GM12878 (cell line): ENCODE results near the gene DPP9. TPM values are rescaled to one million over a fixed set of nuclear protein-coding genes. Genes with fewer than 3 reads are reported as not detected.
A peak's percentile ranks its signal among the peaks of the same experiment; 100 is the strongest.

ENCODE experiments used
- ATF7 ChIP-seq: fragments of 450-650 bp; IDR thresholded peaks from 2 replicates; pipeline ENCODE4 v1.6.1; 2016; ENCODE audit warnings: low read depth, mild to moderate bottlenecking
- BRCA1 ChIP-seq: IDR thresholded peaks from 2 replicates; pipeline ENCODE4 v1.6.1; 2011; ENCODE audit warnings: low read depth, low read length, improper control_type of control experiment
- CBFB ChIP-seq: IDR thresholded peaks from 2 replicates; pipeline ENCODE4 v1.6.1; 2016; ENCODE audit warnings: antibody characterized with exemption, low read depth
- CREM ChIP-seq: IDR thresholded peaks from 2 replicates; pipeline ENCODE4 v1.6.1; 2014; ENCODE audit warnings: antibody characterized with exemption, low read depth
- E2F4 ChIP-seq: IDR thresholded peaks from 2 replicates; pipeline ENCODE4 v1.6.1; 2012; ENCODE audit warnings: low read depth, low read length, improper control_type of control experiment
- HDAC2 ChIP-seq: fragments of 200-600 bp; sonication (generic); IDR thresholded peaks from 2 replicates; pipeline ENCODE4 v1.6.1; 2017
- IRF4 ChIP-seq: IDR thresholded peaks from 2 replicates; pipeline ENCODE4 v1.6.1; 2011; ENCODE audit warnings: low read depth, low read length
- JUND ChIP-seq: IDR thresholded peaks from 2 replicates; pipeline ENCODE4 v1.6.1; 2012; ENCODE audit warnings: low read depth, mild to moderate bottlenecking, low read length, improper control_type of control experiment, moderate library complexity
- KAT2A ChIP-seq: conservative IDR thresholded peaks from 2 replicates; pipeline ENCODE4 v1.6.1; 2011; ENCODE audit warnings: low read depth, low read length; ENCODE audit not compliant: control insufficient read depth
- MAX ChIP-seq: IDR thresholded peaks from 2 replicates; pipeline ENCODE4 v1.6.1; 2012; ENCODE audit warnings: low read depth, low read length, improper control_type of control experiment
- MEF2A ChIP-seq: IDR thresholded peaks from 2 replicates; pipeline ENCODE4 v1.6.1; 2011; ENCODE audit warnings: low read depth, mild to moderate bottlenecking, low read length, moderate library complexity; ENCODE audit not compliant: insufficient read depth
- MLLT1 ChIP-seq: fragments of 450-650 bp; IDR thresholded peaks from 2 replicates; pipeline ENCODE4 v1.6.1; 2016; ENCODE audit warnings: mild to moderate bottlenecking
- NFIC ChIP-seq: IDR thresholded peaks from 2 replicates; pipeline ENCODE4 v1.6.1; 2012; ENCODE audit warnings: low read depth, mild to moderate bottlenecking, inconsistent platforms, low read length, moderate library complexity
- NFXL1 ChIP-seq: fragments of 450-650 bp; IDR thresholded peaks from 2 replicates; pipeline ENCODE4 v1.6.1; 2017; ENCODE audit warnings: antibody characterized with exemption, mild to moderate bottlenecking, borderline replicate concordance
- RB1 ChIP-seq: fragments of 450-650 bp; formaldehyde crosslinking; IDR thresholded peaks from 2 replicates; pipeline ENCODE4 v1.6.1; 2017; ENCODE audit warnings: mild to moderate bottlenecking, borderline replicate concordance
- SREBF2 ChIP-seq: IDR thresholded peaks from 2 replicates; pipeline ENCODE4 v1.6.1; 2012; ENCODE audit warnings: mild to moderate bottlenecking, low read length
- STAT1 ChIP-seq: fragments of 450-650 bp; conservative IDR thresholded peaks from 2 replicates; pipeline ENCODE4 v1.6.1; 2014; ENCODE audit warnings: antibody characterized with exemption, mild to moderate bottlenecking
- STAT3 ChIP-seq: IDR thresholded peaks from 2 replicates; pipeline ENCODE4 v1.6.1; 2011; ENCODE audit warnings: low read depth, low read length, improper control_type of control experiment
- TARDBP ChIP-seq: IDR thresholded peaks from 2 replicates; pipeline ENCODE4 v1.6.1; 2016; ENCODE audit warnings: borderline replicate concordance
- TCF3 ChIP-seq: IDR thresholded peaks from 2 replicates; pipeline ENCODE4 v1.6.1; 2012; ENCODE audit warnings: low read depth, mild to moderate bottlenecking, low read length, borderline replicate concordance; ENCODE audit not compliant: insufficient read depth
- ZBTB11 ChIP-seq: fragments of 450-650 bp; formaldehyde crosslinking; IDR thresholded peaks from 2 replicates; pipeline ENCODE4 v1.5.0; 2022; ENCODE audit warnings: mild to moderate bottlenecking, missing genetic modification characterization
- ZBTB33 ChIP-seq: fragments of 450-650 bp; IDR thresholded peaks from 2 replicates; pipeline ENCODE4 v1.6.1; 2017; ENCODE audit warnings: mild to moderate bottlenecking
- ZNF384 ChIP-seq: IDR thresholded peaks from 2 replicates; pipeline ENCODE4 v1.6.1; 2012; ENCODE audit warnings: low read depth, mild to moderate bottlenecking, low read length, improper control_type of control experiment, borderline replicate concordance
- ZSCAN29 ChIP-seq: fragments of 450-650 bp; IDR thresholded peaks from 2 replicates; pipeline ENCODE4 v1.6.1; 2017; ENCODE audit warnings: mild to moderate bottlenecking, moderate library complexity
- polyA plus RNA-seq, 11 experiments: library from polyadenylated mRNA; depleted of rRNA in 4 of 11; unstranded in 6 of 11; stranded (reverse) in 5 of 11; fragments of >200 nt; fragmentation: Nextera tagmentation in 4 of 11; fragmentation: Illumina TruSeq in 1 of 11; extraction: Ambion mirVana in 4 of 11; extraction: Trizol in 1 of 11; gene quantifications; 1 replicate in 1 of 11; 2 replicates in 10 of 11; pipeline versions ENCODE4 v1.2.1 to v1.2.3, GENCODE V29; 2011 to 2016; ENCODE audit warnings: inconsistent platforms in 2 of 11, missing spikeins in 2 of 11, low read depth in 1 of 11
- total RNA-seq, 4 experiments: library from RNA; depleted of rRNA in 3 of 4; stranded (reverse); fragments of >200 nt in 3 of 4; fragmentation: Illumina TruSeq in 1 of 4; extraction: Trizol in 1 of 4; gene quantifications; 2 replicates each; pipeline versions ENCODE4 v1.2.1 to v1.2.3, GENCODE V29; 2013 to 2021

DPP9 gene
- total and polyA plus RNA-seq, 10 of the 15 experiments (the other 5 are each of a cell fraction or from before 2014, with no cell fraction given), result 0.64 to 58.6 (median 27.6) TPM

GRCh38 chr19:4638828-4639530 lies 84.7 kb downstream of the DPP9 start, which contains the start of gene TNFAIP8L1 (continued):
- TF ChIP-seq ZBTB11 (CRISPR knock-in tag) (peak; percentile 28; the same call in 1 of the 2 replicates), STAT3 (no peak), TCF3 (no peak), MEF2A (no peak), TARDBP (no peak; the same call in 1 of the 2 replicates), RB1 (no peak), JUND (no peak), CREM (0 out of 2 replicates have a peak, but pooled peaks have one; percentile 36), E2F4 (no peak), BRCA1 (no peak), ZSCAN29 (no peak), STAT1 (no peak), ATF7 (peak; percentile 65), SREBF2 (no peak), ZBTB33 (no peak), NFIC (no peak), ZNF384 (no peak), NFXL1 (peak; percentile 90; the same call in 1 of the 2 replicates), MLLT1 (peak; percentile 44; the same call in 1 of the 2 replicates), HDAC2 (no peak), IRF4 (0 out of 2 replicates have a peak, but pooled peaks have one; percentile 32), MAX (peak; percentile 63; the same call in 1 of the 2 replicates), KAT2A (no peak), CBFB (no peak; the same call in 1 of the 2 replicates)
